Esophagus squamous epithelium (tissue), 5 donors: ENCODE data around the gene MPL. TPM values are rescaled to one million over a fixed set of nuclear protein-coding genes. Genes with fewer than 3 reads are reported as not detected.

Source experiments
- DNase-seq: peaks from one replicate; lab custom pipeline; 2025; lab: John Stamatoyannopoulos, UW
- H3K27ac ChIP-seq, 4 donors: fragments of 200-600 bp; sonication (generic); one replicate each; pipeline ENCODE4 v1.5.1; 2016 to 2019; ENCODE audit warnings: mild to moderate bottlenecking in 1 of 4
- H3K27me3 ChIP-seq, 4 donors: fragments of 200-600 bp; sonication (generic); 1 replicate in 3 of 4; 2 replicates in 1 of 4; pipeline versions ENCODE4 v1.5.1 to v1.6.0; 2017 to 2021; ENCODE audit warnings: antibody characterized with exemption in 1 of 4
- H3K36me3 ChIP-seq, 3 donors: fragments of 200-600 bp; sonication (generic); one replicate each; pipeline ENCODE4 v1.5.1; 2016 to 2019
- H3K4me1 ChIP-seq, 3 donors: fragments of 200-600 bp; sonication (generic); one replicate each; pipeline ENCODE4 v1.5.1; 2017 to 2019
- H3K4me3 ChIP-seq, 4 donors: fragments of 200-600 bp; sonication (generic); 1 replicate in 3 of 4; 2 replicates in 1 of 4; pipeline ENCODE4 v1.5.1; 2016 to 2019; ENCODE audit warnings: mild to moderate bottlenecking in 2 of 4, moderate library complexity in 1 of 4
- H3K9me3 ChIP-seq, 3 donors: fragments of 200-600 bp; sonication (generic); one replicate each; pipeline ENCODE4 v1.5.1; 2016 to 2019
- POLR2A ChIP-seq, 4 donors: fragments of 450-650 bp; IDR thresholded peaks; one replicate each; pipeline ENCODE4 v1.6.1; 2017; ENCODE audit warnings: antibody characterized with exemption in 4 of 4, mild to moderate bottlenecking in 4 of 4, moderate library complexity in 3 of 4
- WGBS, 2 donors: methylation state at CpG; one replicate each; pipeline ENCODE4 v1.1.5; 2018; 5-methylcytosine and 5-hydroxymethylcytosine counted together
- intact Hi-C: fragments of 100-400 bp; cut with DNase I; formaldehyde crosslinking; loops from one replicate; pipeline ENCODE4 v1.15.0; 2022
- total RNA-seq, 4 donors: library from RNA; depleted of rRNA; stranded (reverse); fragments of >200 nt; gene quantifications; one replicate each; pipeline ENCODE4 v1.1.0, GENCODE V29; 2016
- TF ChIP-seq, protein P1 (sequence below), 6 experiments: fragments of 450-650 bp in 4 of 6; fragments of 200-600 bp in 2 of 6; sonication (generic) in 2 of 6; IDR thresholded peaks; one replicate each; pipeline ENCODE4 v1.5.1; 2016 to 2019; ENCODE audit warnings: antibody characterized with exemption in 6 of 6, mild to moderate bottlenecking in 4 of 6, moderate library complexity in 4 of 6
- donor health status: DM: yes; HTN: yes; CAD: no.

Gene MPL
- total RNA-seq, 4 donors from 2014 or later = not detected

DNA sequence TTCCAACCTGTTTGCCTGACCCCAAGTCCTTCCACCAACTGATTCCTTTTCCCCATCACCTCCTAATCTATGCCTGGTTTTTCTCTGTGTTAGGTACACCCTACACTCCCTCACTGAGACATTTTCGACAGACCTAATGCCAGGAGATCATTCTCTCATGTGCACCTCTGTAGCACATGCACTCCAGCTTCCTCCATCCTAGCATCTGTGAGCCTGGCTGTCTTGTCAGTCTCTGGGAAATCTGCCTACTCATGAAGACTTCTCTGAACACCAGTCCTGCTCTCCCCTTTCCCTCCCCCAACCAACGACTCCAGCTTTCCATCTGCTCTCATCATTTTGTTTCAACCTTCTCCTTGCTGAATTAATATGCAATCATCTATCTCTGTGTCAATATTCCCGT is 51.0 kb downstream of the MPL start:
- Histone ChIP-seq H3K4me3 (peak overlapping the region; percentile 75 to 98 (median 96)), H3K27me3 (no peaks in the 10 kb centered on the region), H3K9me3 (no peaks in the 10 kb centered on the region), H3K27ac (peak overlapping the region; percentile 91 to 97 (median 94)), H3K4me1 (peaks cover 23 to 42% (median 24%) of the 10 kb centered on the region in 3 donors), H3K36me3 (peaks cover 23 to 43% (median 30%) of the 10 kb centered on the region in 3 donors)
- no peak for DNase-seq
- 36 to 51% methylated on average over 3 of the region's 3 CpGs for whole genome bisulfite sequencing, 2 donors
- intact Hi-C loops = no loop called here
- TF ChIP-seq, protein P1, sequence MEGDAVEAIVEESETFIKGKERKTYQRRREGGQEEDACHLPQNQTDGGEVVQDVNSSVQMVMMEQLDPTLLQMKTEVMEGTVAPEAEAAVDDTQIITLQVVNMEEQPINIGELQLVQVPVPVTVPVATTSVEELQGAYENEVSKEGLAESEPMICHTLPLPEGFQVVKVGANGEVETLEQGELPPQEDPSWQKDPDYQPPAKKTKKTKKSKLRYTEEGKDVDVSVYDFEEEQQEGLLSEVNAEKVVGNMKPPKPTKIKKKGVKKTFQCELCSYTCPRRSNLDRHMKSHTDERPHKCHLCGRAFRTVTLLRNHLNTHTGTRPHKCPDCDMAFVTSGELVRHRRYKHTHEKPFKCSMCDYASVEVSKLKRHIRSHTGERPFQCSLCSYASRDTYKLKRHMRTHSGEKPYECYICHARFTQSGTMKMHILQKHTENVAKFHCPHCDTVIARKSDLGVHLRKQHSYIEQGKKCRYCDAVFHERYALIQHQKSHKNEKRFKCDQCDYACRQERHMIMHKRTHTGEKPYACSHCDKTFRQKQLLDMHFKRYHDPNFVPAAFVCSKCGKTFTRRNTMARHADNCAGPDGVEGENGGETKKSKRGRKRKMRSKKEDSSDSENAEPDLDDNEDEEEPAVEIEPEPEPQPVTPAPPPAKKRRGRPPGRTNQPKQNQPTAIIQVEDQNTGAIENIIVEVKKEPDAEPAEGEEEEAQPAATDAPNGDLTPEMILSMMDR (IDR thresholded peaks at IDR 0.05) = no peak
- TF ChIP-seq POLR2A (IDR thresholded peaks at IDR 0.05) = no peak

DNA sequence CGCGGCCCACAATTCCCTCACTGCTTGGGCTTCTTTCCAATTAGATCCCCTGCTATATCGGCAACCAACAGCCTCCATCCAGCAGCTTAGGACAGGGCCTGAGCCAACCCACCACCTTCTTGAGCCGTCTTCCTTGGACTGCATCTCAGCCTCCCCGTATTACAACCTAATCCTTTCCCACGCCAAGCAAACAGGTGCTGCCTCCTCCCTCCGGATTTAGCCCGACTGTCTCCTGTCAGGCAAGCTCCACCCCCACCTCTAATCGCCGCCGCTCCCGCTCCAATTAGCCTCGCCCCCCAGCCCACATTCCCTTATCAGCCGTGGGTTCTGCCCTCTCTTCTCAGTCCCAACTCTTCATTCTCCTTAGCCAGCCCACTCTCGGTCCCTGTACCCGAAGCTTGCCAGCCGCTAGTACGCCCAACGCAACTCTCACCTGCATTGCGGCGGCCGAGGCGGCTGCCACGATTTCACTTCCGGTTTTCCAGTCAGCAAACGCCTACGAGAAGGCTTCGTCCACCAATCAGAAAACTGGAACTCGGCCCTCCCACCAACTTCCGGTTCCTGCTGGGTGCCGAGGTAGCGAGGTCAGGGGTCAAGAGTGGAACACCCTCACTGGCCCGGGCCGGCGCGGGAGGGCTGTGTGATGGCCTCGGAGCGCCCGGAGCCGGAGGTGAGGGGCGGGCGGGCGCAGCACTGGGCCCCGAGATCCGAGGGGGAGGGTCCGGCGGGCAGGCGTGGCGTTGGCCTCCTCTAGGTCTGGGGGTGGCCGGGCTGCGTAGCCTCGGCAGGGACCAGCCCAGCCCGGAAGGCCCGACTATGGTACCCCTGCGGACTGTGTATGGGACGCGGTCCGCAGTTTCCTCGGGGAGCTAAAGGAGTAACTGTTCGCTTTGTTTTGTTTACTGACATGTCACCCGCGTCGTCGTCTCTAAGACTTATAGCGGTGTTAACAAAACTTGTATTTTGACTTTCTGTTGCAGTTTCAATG is 52.0 kb downstream of the MPL start, which contains the start of the genes MED8 and SZT2:
Gene MED8 (minus strand): TSS at position 475 of the 988 bp plus-strand sequence. CDS start 36 bp downstream, at position 439.
Gene SZT2 (plus strand): TSS at position 574 of the 988 bp plus-strand sequence. CDS start 70 bp downstream, at position 644.
- 1 to 2% methylated on average over 23 to 24 of the region's 65 CpGs for WGBS, 2 donors
- no peaks in the 10 kb centered on the region for H3K9me3 ChIP-seq
- peaks cover 23 to 42% (median 24%) of the 10 kb centered on the region in 3 donors for H3K4me1 ChIP-seq
- no peaks in the 10 kb centered on the region for H3K27me3 ChIP-seq
- TF ChIP-seq, protein P1 (IDR thresholded peaks at IDR 0.05) = peak in 1 of 6 experiments; percentile 4
- peak in 3 of 4 donors; percentile 27 to 84 (median 74) for TF ChIP-seq POLR2A (IDR thresholded peaks at IDR 0.05)
- peak within 1 kb of the TSS; percentile 75 to 98 (median 96) for H3K4me3 ChIP-seq
- peaks cover 19 to 39% (median 22%) of the 10 kb centered on the region in 3 donors for H3K36me3 ChIP-seq
- intact Hi-C loops = no loop called here
- DNase-seq = peak; percentile 68
- H3K27ac ChIP-seq = peak within 1 kb of the TSS; percentile 91 to 97 (median 94)

DNA sequence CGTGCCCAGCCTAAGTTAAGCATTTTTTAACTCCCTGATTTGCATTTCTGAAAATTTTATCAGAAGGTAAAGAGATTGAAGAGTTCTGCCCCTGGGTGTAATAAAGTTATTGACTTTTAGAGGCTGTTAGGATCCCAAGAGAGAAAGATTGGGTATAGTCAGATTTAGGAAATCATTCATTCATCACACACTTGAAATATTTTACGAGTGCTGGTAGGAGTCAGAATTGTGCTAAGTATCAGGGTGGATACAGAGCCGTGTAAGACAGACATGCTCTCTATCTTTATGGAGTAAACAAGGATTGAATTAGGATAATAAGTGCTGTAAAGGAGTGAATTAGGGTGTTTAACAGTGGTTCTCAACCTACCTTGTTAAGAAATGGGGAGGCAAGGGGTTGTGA is 55.1 kb downstream of the MPL start:
- Histone ChIP-seq H3K36me3 (peaks cover 0 to 39% (median 0%) of the 10 kb centered on the region in 3 donors), H3K9me3 (no peaks in the 10 kb centered on the region), H3K4me3 (no peak overlapping the region), H3K27me3 (no peaks in the 10 kb centered on the region), H3K27ac (no peak overlapping the region), H3K4me1 (peaks cover 23 to 40% (median 24%) of the 10 kb centered on the region in 3 donors)
- WGBS, 2 donors = 78 to 79% methylated on average over 3 of the region's 3 CpGs
- DNase-seq = no peak
- intact Hi-C loops = no loop called here
- TF ChIP-seq POLR2A (IDR thresholded peaks at IDR 0.05) = no peak
- TF ChIP-seq, protein P1 (IDR thresholded peaks at IDR 0.05) = no peak

DNA sequence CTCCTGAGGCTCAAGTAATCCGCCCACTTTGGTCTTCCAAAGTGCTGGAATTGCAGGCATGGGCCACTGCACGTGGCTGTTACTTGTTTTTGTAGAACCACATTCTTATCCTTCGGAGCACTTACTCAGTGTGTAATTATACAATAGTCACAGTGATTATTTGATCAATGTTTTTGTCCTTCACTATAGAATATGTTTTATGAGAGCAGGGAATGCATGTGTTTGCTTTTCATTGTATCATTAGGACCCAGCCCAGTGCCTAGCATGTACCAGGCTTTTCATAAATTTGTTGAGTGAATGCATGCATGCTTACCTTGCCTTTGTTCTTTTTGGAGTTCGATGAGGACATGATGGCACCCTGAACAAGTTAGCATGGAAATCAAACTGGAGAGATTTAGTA is 57.9 kb downstream of the MPL start:
- no peaks in the 10 kb centered on the region for H3K9me3 ChIP-seq
- TF ChIP-seq, protein P1 (IDR thresholded peaks at IDR 0.05) = no peak
- TF ChIP-seq POLR2A (IDR thresholded peaks at IDR 0.05) = no peak
- H3K27me3 ChIP-seq = no peaks in the 10 kb centered on the region
- H3K27ac ChIP-seq = no peak overlapping the region
- H3K4me3 ChIP-seq = no peak overlapping the region
- 64 to 78% methylated on average over 4 of the region's 4 CpGs for WGBS, 2 donors
- intact Hi-C loops = no loop called here
- H3K4me1 ChIP-seq = peaks cover 6 to 25% (median 9%) of the 10 kb centered on the region in 3 donors
- no peak for DNase-seq
- peaks cover 0 to 38% (median 0%) of the 10 kb centered on the region in 3 donors for H3K36me3 ChIP-seq
